Measurements from ENCODE around the gene PCDHAC2.

PCDHAC2 gene, protein sequence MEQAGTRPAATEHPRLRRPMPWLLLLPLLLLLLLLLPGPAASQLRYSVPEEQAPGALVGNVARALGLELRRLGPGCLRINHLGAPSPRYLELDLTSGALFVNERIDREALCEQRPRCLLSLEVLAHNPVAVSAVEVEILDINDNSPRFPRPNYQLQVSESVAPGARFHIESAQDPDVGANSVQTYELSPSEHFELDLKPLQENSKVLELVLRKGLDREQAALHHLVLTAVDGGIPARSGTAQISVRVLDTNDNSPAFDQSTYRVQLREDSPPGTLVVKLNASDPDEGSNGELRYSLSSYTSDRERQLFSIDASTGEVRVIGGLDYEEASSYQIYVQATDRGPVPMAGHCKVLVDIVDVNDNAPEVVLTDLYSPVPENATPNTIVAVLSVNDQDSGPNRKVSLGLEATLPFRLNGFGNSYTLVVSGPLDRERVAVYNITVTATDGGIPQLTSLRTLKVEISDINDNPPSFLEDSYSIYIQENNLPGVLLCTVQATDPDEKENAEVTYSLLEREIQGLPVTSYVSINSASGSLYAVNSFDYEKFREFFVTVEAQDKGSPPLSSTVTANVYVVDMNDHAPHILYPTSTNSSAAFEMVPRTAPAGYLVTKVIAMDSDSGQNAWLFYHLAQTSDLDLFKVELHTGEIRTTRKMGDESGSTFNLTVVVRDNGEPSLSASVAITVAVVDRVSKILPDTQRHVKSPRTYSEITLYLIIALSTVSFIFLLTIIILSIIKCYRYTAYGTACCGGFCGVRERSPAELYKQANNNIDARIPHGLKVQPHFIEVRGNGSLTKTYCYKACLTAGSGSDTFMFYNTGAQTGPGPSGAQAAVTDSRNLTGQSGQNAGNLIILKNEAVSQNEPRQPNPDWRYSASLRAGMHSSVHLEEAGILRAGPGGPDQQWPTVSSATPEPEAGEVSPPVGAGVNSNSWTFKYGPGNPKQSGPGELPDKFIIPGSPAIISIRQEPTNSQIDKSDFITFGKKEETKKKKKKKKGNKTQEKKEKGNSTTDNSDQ

GRCh38 chr5:140966293-140967225 is at the start of gene PCDHAC2:
PCDHAC2 (plus strand) TSS chr5:140966476; CDS start chr5:140966767, 291 bp downstream.
- Histone ChIP-seq H3F3A (ENCODE audit: insufficient read depth, low read length) (no peaks in the 10 kb centered on the region), H3K9me2 (replicated peaks; ENCODE audit: insufficient read depth, low read length) (no peaks in the 10 kb centered on the region), H3K27me3 (replicated peaks; ENCODE audit: insufficient read depth, low read length) (no peaks in the 10 kb centered on the region), H3K36me3 (replicated peaks; ENCODE audit: insufficient read depth, low read length) (no peaks in the 10 kb centered on the region), H3K4me1 (ENCODE audit: low read length) (no peaks in the 10 kb centered on the region), H3K4me2 (ENCODE audit: low read depth, low read length) (peak within 1 kb of the TSS; percentile 38), H3K4me3 (ENCODE audit: low read length) (peak within 1 kb of the TSS; percentile 45; the same call in 1 of the 2 replicates), H2AFZ (ENCODE audit: low read length) (peak within 1 kb of the TSS; percentile 46), H3K27ac (ENCODE audit: low read length) (no peak within 1 kb of the TSS), H3K9me3 (replicated peaks; ENCODE audit: insufficient read depth, low read length) (no peaks in the 10 kb centered on the region), H3K9ac (ENCODE audit: low read length) (no peak within 1 kb of the TSS), H4K20me1 (ENCODE audit: insufficient read depth, low read length) (no peaks in the 10 kb centered on the region), H3K79me2 (ENCODE audit: low read length) (no peaks in the 10 kb centered on the region)
- no peak for TF ChIP-seq EZH2phosphoT487 (IDR thresholded peaks at IDR 0.05; ENCODE audit: low read length)
- TF ChIP-seq EZH2 (optimal IDR thresholded peaks at IDR 0.05; ENCODE audit: low read depth, low read length) = no peak
- TF ChIP-seq, protein P1, sequence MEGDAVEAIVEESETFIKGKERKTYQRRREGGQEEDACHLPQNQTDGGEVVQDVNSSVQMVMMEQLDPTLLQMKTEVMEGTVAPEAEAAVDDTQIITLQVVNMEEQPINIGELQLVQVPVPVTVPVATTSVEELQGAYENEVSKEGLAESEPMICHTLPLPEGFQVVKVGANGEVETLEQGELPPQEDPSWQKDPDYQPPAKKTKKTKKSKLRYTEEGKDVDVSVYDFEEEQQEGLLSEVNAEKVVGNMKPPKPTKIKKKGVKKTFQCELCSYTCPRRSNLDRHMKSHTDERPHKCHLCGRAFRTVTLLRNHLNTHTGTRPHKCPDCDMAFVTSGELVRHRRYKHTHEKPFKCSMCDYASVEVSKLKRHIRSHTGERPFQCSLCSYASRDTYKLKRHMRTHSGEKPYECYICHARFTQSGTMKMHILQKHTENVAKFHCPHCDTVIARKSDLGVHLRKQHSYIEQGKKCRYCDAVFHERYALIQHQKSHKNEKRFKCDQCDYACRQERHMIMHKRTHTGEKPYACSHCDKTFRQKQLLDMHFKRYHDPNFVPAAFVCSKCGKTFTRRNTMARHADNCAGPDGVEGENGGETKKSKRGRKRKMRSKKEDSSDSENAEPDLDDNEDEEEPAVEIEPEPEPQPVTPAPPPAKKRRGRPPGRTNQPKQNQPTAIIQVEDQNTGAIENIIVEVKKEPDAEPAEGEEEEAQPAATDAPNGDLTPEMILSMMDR (IDR thresholded peaks at IDR 0.05; ENCODE audit: low read length) = no peak
- DNase-seq = no peak

DNA sequence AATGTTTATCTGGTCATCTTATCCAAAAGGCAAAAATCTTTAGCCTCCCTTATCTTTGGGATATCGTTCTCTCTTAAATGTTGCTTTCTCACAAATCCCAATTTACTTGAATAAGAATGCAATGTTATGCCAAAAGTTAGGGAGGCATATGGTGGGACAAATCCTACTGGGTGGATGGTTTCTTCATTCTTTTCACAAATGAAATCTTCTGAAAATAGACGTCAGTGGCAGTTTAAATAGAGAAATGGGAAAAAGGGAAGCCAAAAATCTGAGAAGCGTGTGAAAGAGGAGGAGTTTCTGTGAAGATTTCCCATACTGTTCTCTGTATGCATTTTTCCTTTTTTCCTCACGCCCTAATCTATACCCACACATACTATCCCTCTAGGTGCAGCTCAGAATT is 42.7 kb upstream of the PCDHAC2 start:
- Histone ChIP-seq H3K9me2 (replicated peaks; ENCODE audit: insufficient read depth, low read length) (no peaks in the 10 kb centered on the region), H3K9me3 (replicated peaks; ENCODE audit: insufficient read depth, low read length) (no peaks in the 10 kb centered on the region), H3F3A (ENCODE audit: insufficient read depth, low read length) (no peaks in the 10 kb centered on the region), H3K27me3 (replicated peaks; ENCODE audit: insufficient read depth, low read length) (no peaks in the 10 kb centered on the region), H3K4me3 (ENCODE audit: low read length) (no peak overlapping the region), H3K27ac (ENCODE audit: low read length) (no peak overlapping the region), H3K36me3 (replicated peaks; ENCODE audit: insufficient read depth, low read length) (no peaks in the 10 kb centered on the region), H3K4me1 (ENCODE audit: low read length) (no peaks in the 10 kb centered on the region), H3K9ac (ENCODE audit: low read length) (no peak overlapping the region), H3K4me2 (ENCODE audit: low read depth, low read length) (no peak overlapping the region), H2AFZ (ENCODE audit: low read length) (no peak overlapping the region), H4K20me1 (ENCODE audit: insufficient read depth, low read length) (no peaks in the 10 kb centered on the region), H3K79me2 (ENCODE audit: low read length) (no peaks in the 10 kb centered on the region)
- no peak for DNase-seq
- TF ChIP-seq EZH2phosphoT487 (IDR thresholded peaks at IDR 0.05; ENCODE audit: low read length) (no peak), EZH2 (optimal IDR thresholded peaks at IDR 0.05; ENCODE audit: low read depth, low read length) (no peak)
- TF ChIP-seq, protein P1 (IDR thresholded peaks at IDR 0.05; ENCODE audit: low read length) = no peak

- no peak for TF ChIP-seq EZH2 (optimal IDR thresholded peaks at IDR 0.05; ENCODE audit: low read depth, low read length)
- TF ChIP-seq, protein P1 (IDR thresholded peaks at IDR 0.05; ENCODE audit: low read length) = no peak
- TF ChIP-seq EZH2phosphoT487 (IDR thresholded peaks at IDR 0.05; ENCODE audit: low read length) = no peak
- Histone ChIP-seq H3K79me2 (ENCODE audit: low read length) (no peaks in the 10 kb centered on the region), H3K9ac (ENCODE audit: low read length) (no peak within 1 kb of the TSS), H4K20me1 (ENCODE audit: insufficient read depth, low read length) (no peaks in the 10 kb centered on the region), H3K27ac (ENCODE audit: low read length) (no peak within 1 kb of the TSS), H3K9me3 (replicated peaks; ENCODE audit: insufficient read depth, low read length) (no peaks in the 10 kb centered on the region), H3K4me3 (ENCODE audit: low read length) (no peak within 1 kb of the TSS), H3K4me1 (ENCODE audit: low read length) (no peaks in the 10 kb centered on the region), H3K9me2 (replicated peaks; ENCODE audit: insufficient read depth, low read length) (no peaks in the 10 kb centered on the region), H3F3A (ENCODE audit: insufficient read depth, low read length) (no peaks in the 10 kb centered on the region), H3K4me2 (ENCODE audit: low read depth, low read length) (no peak within 1 kb of the TSS), H3K36me3 (replicated peaks; ENCODE audit: insufficient read depth, low read length) (no peaks in the 10 kb centered on the region), H3K27me3 (replicated peaks; ENCODE audit: insufficient read depth, low read length) (no peaks in the 10 kb centered on the region), H2AFZ (ENCODE audit: low read length) (no peak within 1 kb of the TSS)
- DNase-seq = no peak
Measured at GRCh38 chr5:140925806-140926442, 40.4 kb upstream of the PCDHAC2 start, which contains the start of gene PCDHAC1. PCDHAC1 (plus strand) TSS chr5:140926299; CDS start chr5:140926893, 594 bp downstream.

Data from MM.1S (cell line).